AG04450 (cell line): ENCODE measurements around the gene TRMT61A. TPM values are rescaled to one million over a fixed set of nuclear protein-coding genes. Genes with fewer than 3 reads are reported as not detected.

Experiments
- CTCF ChIA-PET: fragments of 300-600, 350-600 bp; formaldehyde crosslinking; extraction: SDS; loops from one replicate; lab custom pipeline; 2022; ENCODE audit warnings: antibody characterized with exemption, inconsistent platforms; lab: Charles Lee
- POLR2A ChIA-PET: fragments of 350-600 bp; formaldehyde crosslinking; extraction: SDS; loops from one replicate; lab custom pipeline; 2021; ENCODE audit warnings: antibody characterized with exemption, inconsistent platforms; lab: Yijun Ruan, JAX
- DNase-seq: peaks from one replicate; pipeline ENCODE4 v3.0.0-alpha.2; 2011; ENCODE audit warnings: low read depth, low spot score
- H3K27ac ChIP-seq: one replicate; pipeline ENCODE4 v1.5.1; 2012; ENCODE audit warnings: low read depth, low read length, control low read depth
- H3K27me3 ChIP-seq: one replicate; pipeline ENCODE4 v1.6.0; 2012; ENCODE audit warnings: low read length; ENCODE audit not compliant: control insufficient read depth, insufficient read depth
- H3K4me3 ChIP-seq: 2 replicates; pipeline ENCODE4 v1.5.1; 2011; ENCODE audit warnings: mild to moderate bottlenecking, low read depth, low read length, control low read depth
- H3K9me3 ChIP-seq: 2 replicates; pipeline ENCODE4 v1.5.1; 2012; ENCODE audit warnings: low read length; ENCODE audit not compliant: control insufficient read depth, insufficient read depth
- CTCF ChIP-seq: IDR thresholded peaks from 2 replicates; pipeline ENCODE4 v1.5.1; 2011; ENCODE audit warnings: low read depth, low read length, control low read depth, inconsistent platforms
- polyA plus RNA-seq: library from polyadenylated mRNA; depleted of rRNA; stranded (reverse); fragments of >200 nt; gene quantifications from 2 replicates; pipeline ENCODE4 v1.2.3, GENCODE V29; 2011

The TRMT61A gene
- polyA plus RNA-seq, 1 experiment: 4.4 TPM

GRCh38 chr14:103569408-103569807, 40.4 kb downstream of the TRMT61A start:
- no peak for DNase-seq
- ChIA-PET CTCF (no interaction called here), POLR2A (no interaction called here)
- no peaks in the 10 kb centered on the region for H3K27me3 ChIP-seq
- H3K4me3 ChIP-seq: no peak overlapping the region
- no peak for TF ChIP-seq CTCF
- no peaks in the 10 kb centered on the region for H3K9me3 ChIP-seq
- H3K27ac ChIP-seq: no peak overlapping the region

GRCh38 chr14:103574104-103574503, 45.1 kb downstream of the TRMT61A start:
- CTCF ChIA-PET: interaction anchor here (0.7 kb wide), 2 partner anchors 28 to 103 kb away, joined by 3 to 14 read pairs; no protein-coding TSS in a partner anchor
- POLR2A ChIA-PET: no interaction called here
- no peaks in the 10 kb centered on the region for H3K27me3 ChIP-seq

GRCh38 chr14:103574707-103575285, 45.8 kb downstream of the TRMT61A start:
- ChIA-PET CTCF (interaction anchor here (0.7 to 1.0 kb wide), 2 partner anchors 28 to 161 kb away, joined by 3 read pairs; no protein-coding TSS in a partner anchor), POLR2A (no interaction called here)
- no peak overlapping the region for H3K4me3 ChIP-seq
- H3K9me3 ChIP-seq: no peaks in the 10 kb centered on the region
- no peak for TF ChIP-seq CTCF
- H3K27ac ChIP-seq: no peak overlapping the region
- H3K27me3 ChIP-seq: no peaks in the 10 kb centered on the region
- DNase-seq: no peak

More at GRCh38 chr14:103574104-103574503, 45.1 kb downstream of the TRMT61A start:
- DNase-seq: no peak
- no peak overlapping the region for H3K27ac ChIP-seq
- no peaks in the 10 kb centered on the region for H3K9me3 ChIP-seq
- TF ChIP-seq CTCF: no peak
- no peak overlapping the region for H3K4me3 ChIP-seq

GRCh38 chr14:103576371-103577024, 47.5 kb downstream of the TRMT61A start:
- no peak overlapping the region for H3K4me3 ChIP-seq
- POLR2A ChIA-PET: interaction anchor here (0.6 to 1.4 kb wide), 3 partner anchors 14 to 140 kb away, joined by 3 to 4 read pairs (median 3); partner anchors contain the start of genes BAG5 and COA8

More at GRCh38 chr14:103576371-103577024, 47.5 kb downstream of the TRMT61A start:
- H3K27me3 ChIP-seq: no peaks in the 10 kb centered on the region
- CTCF ChIA-PET: interaction anchor here (0.7 kb wide), 1 partner anchor 103 kb away, joined by 4 read pairs; no protein-coding TSS in a partner anchor
- no peak for DNase-seq
- H3K27ac ChIP-seq: peak overlapping the region; percentile 21
- no peaks in the 10 kb centered on the region for H3K9me3 ChIP-seq
- TF ChIP-seq CTCF: no peak
